PC-3 (cell line): Measurements from ENCODE around the gene MYLK3.

Source experiments
- CTCF ChIP-seq: fragments of 300-600 bp; sonication (generic); conservative IDR thresholded peaks from 2 replicates; pipeline ENCODE4 v1.5.1; 2017; ENCODE audit warnings: antibody characterized with exemption, low read depth, mild to moderate bottlenecking, low read length
- EZH2 ChIP-seq: fragments of 300-600 bp; sonication (generic); IDR thresholded peaks from one replicate; pipeline ENCODE4 v1.6.1; 2017; ENCODE audit warnings: antibody characterized with exemption, mild to moderate bottlenecking, low read length; ENCODE audit not compliant: unreplicated experiment

GRCh38 chr16:46797501-46797900 is 49.4 kb upstream of the MYLK3 start:
- no peak for TF ChIP-seq CTCF
- no peak for TF ChIP-seq EZH2
